ENCODE data around the gene RNPC3.
"Not testable (repeated sequence)": the region's sequence is repeated elsewhere in the genome, so short reads cannot be mapped to it uniquely, and the experiment has no call there.

The RNPC3 gene

DNA sequence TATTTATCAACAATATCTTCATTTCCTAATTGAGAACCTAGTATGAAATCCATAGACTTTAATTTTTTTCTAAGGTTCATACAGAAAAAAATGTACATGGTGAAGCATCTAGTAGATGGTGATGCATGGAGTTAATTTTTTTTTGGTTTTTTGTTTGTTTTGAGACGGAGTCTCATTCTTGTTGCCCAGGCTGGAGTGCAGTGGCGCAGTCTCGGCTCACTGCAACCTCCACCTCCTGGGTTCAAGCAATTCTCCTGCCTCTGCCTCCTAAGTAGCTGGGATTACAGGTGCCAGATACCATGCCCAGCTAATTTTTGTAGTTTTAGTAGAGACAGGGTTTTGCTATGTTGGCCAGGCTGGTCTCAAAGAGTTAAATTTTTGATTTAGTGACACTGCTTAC lies 35.6 kb downstream of the RNPC3 start:
- not testable (repeated sequence) for FAIRE-seq

DNA sequence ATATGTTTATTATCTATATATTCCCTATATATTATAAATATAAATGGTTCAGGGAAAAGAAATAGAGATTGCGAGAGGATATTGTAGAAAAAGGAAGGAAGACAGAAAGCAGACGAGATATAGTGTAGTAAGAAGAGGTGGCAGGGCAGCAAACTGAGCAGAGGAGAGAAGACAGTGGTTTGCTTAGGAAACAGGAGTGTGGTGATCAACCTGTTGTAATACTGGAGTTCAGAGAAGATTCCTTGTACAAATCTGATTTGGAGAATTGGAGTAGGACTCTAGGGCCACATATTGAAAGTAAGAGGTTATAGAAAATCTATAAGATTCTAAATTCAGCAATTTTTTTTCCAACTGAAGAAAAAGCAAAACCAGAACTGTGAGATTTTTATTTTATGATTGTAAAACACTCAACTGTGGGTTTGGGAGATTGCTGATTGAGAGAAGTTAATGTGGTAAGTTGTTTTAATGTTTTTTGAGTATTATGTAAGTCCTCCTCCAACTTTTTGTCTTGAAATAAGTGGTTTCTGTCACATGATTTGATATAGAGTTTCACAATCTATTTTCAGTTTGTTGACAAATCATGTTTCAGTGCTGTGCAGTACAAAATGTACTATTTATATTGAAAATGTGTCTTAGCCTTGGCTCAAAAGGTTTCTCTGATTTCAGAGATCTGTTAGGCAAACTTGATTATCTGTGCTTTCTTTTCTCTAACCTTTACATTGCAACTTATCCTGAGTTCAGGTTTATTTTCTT lies 36.3 kb downstream of the RNPC3 start:
- peak; percentile 8 for FAIRE-seq

DNA sequence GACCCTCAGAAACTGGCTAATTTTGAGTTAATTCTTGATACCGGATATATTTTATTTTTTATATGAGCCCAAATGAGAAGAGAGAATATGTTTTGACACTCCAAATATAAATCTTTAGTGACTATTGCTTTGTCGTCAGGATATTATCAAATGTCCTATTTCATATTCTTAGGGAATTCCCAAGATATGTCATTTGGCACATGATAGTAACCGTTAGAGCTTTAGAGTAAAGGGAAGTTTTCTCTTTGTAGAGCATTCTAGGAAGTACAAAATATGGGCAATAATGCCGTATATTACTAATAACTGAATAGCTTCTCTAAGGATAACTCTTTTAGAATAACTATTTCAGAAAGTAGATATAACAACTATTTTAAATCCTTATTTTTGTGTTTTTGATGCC lies 37.6 kb downstream of the RNPC3 start:
- FAIRE-seq: peak; percentile 23

DNA sequence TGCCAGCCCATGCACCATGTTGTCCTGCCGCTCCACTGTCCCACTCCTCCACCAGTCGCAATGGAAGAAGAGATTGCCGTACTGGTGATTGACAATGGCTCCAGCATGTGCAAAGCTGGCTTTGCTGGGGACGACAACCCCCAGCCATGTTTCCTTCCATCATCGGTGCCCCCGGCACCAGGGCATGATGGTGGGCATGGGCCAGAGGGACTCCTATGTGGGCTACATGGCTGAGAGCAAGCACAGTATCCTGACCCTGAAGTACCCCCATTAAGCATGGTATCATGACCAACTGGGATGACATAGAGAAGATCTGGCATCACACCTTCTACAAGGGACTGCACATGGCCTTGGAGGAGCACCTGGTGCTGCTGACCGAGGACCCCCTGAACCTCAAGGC lies 44.0 kb downstream of the RNPC3 start:
- no peak for FAIRE-seq

DNA sequence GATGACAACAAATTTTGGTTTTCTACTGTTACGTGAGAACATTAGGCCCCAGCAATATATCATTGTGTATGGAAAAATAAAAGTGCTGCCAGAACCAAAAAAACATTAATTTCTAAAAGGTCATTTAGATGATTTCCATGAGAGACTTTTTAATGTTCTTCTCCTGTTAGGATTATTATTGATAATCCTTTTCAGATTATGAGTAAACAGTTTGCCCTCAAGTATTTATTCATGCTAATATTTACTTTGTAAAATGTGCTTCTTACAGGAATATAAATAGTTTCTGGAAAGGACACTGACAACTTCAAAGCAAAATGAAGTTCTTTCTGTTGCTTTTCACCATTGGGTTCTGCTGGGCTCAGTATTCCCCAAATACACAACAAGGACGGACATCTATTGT lies 45.8 kb downstream of the RNPC3 start, which contains the start of gene AMY2B:
AMY2B (plus strand) TSS at position 301 of the 400 bp plus-strand sequence; CDS start at position 315, 14 bp downstream.
- not testable (repeated sequence) for FAIRE-seq

DNA sequence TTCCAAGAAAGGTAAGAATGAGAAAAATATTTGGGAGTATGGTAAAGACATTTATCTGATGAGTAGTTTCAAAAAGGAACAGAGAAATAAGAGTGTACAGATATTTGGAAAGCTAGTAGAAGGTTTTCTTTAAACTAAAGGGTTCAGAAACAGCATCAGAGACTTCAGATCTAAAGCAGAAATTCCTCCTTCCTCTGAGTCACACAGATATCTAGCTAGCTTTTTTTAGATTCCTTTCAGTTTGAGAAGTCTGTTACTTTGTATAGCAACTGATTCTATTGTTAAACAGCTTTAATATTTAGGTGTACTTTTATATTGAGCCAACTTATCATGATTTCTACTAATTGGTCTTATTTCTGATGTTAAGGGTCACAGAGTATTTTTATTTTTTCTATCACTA lies 50.6 kb downstream of the RNPC3 start:
- peak; percentile 19 for FAIRE-seq

DNA sequence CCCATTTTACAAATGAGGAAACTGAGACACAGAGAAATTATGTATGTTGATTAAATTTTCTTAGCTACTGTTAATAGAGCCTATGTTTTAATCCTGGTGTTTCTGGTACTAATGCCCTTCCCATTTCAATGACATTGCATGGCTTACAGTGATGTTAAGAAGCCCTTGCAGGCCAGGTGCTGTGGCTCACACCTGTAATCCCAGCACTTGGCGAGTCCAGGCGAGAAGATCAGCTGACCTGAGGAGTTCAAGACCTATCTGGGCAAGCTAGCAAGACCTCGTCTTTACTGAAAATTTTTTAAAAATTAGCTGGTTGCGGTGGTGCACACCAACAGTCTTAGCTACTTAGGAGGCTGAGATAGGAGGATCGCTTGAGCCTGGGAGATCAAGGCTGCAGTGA lies 51.3 kb downstream of the RNPC3 start:
- FAIRE-seq: not testable (repeated sequence)

DNA sequence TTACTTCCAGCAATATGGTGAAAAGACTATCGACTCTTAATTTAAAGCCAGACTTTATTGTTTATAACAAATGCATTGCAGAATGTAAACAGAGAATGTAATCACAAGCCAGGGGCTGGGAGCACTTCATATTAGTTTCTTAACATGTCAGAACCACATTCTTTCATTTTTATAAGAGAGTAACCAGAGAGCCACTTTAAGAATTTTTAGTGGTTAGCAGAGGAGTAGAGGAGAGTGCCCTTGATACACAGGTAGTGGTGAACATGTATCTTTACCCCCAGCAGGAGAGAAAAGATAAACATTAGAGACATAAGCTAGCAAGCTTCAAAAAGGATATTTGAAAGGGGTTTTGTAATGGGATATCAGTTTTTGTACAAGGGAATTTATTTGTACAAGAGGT lies 57.0 kb downstream of the RNPC3 start:
- no peak for FAIRE-seq

DNA sequence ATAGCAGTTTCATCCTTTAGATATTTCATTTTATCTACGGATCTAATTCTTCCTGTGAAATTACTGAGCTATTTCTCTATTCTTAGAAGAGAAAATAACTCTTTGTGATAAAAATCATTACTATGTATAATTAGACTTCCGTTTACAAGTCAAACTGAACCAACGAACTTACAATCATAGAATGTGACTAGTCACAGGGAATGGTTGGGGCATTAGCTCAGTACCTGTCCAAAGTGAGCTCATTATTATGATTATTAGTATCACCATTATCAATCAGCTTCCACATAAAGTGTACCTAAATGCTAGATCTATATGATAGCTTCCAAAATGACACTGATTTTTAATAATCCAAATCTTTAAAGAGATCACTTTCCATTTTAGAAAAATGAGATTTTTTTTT lies 58.4 kb downstream of the RNPC3 start:
- FAIRE-seq: no peak

DNA sequence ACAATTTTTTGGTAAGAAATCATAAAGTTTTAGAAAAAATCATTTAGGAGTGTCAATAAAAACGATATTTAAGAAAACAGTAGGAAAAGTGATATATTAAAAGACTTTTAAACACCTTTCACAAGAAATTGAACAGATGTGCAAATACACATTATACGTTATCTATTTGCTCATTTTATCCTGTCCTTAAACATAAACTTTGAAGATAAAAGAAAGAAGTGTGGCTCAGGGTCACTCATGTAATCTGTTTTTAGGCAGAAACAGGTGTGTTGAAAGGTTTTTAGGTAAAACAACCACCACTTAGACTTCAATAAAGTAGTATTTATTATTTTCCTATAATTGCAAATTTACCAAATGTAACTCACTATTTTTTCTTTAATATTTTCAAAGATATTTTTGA lies 59.0 kb downstream of the RNPC3 start:
- FAIRE-seq: no peak

DNA sequence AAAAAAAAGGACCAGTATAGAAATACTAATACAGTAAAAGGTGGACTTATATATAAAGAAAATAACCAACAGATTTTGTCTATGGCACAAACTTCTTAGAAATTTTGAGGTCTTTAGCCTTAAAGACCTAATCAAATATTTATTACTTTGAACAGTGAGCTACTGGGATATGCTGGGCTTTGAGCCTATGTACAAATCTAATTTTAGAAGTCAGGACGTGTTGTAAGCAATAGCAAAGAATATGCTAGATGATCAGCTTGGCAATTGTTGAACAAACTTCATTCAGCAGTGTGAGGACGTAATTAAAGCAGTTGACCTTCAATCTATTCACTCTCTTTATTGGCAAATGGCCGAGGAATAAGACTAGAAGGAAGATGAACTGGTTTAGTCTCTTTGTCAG lies 77.2 kb downstream of the RNPC3 start:
- peak; percentile 96 for FAIRE-seq

Data from G401.6 (cell line).